HepG2 (cell line): ENCODE measurements around the gene SPECC1L. TPM values are rescaled to one million over a fixed set of nuclear protein-coding genes. Genes with fewer than 3 reads are reported as not detected.

Source experiments
- ATAC-seq: fragments of 200-7000 bp; cut with Tn5 transposase; 3 replicates; pipeline ENCODE4 v1.9.1; 2020; ENCODE audit warnings: mild to moderate bottlenecking, moderate library complexity
- BruUV-seq: library from RNA; stranded (reverse); fragments of 400-500 nt; replicated peaks from 2 replicates; lab custom pipeline; 2021; lab: Mats Ljungman, UMichigan
- CTCF ChIA-PET: fragments of 300-600 bp; formaldehyde crosslinking; extraction: SDS; loops from one replicate; lab custom pipeline; 2021; ENCODE audit warnings: low total read pairs, inconsistent platforms, low intra/inter-chr PET ratio; lab: Yijun Ruan, JAX
- POLR2A ChIA-PET: fragments of 350-600 bp; sonication (Branson Sonifier 250); formaldehyde crosslinking; loops from one replicate; lab custom pipeline; 2020; ENCODE audit warnings: antibody characterized with exemption, inconsistent platforms; lab: Yijun Ruan, JAX
- DNase-seq: peaks from one replicate; pipeline ENCODE4 v3.0.0-alpha.2; 2015; ENCODE audit warnings: low spot score
- FAIRE-seq: peaks from 3 replicates; lab custom pipeline; 2011; peaks lifted over from hg19 to GRCh38; lab: Jason Lieb, UNC
- H2AFZ ChIP-seq: one replicate; pipeline ENCODE4 v1.6.1; 2011; ENCODE audit warnings: low read length, inconsistent platforms
- H3K27ac ChIP-seq: fragments of 300-600 bp; 3 replicates; pipeline ENCODE4 v1.8.0; 2011; ENCODE audit warnings: mixed run types, mild to moderate bottlenecking, mixed read lengths, low read length, inconsistent platforms; ENCODE audit not compliant: insufficient read depth; ENCODE audit errors: extremely low read length
- H3K27me3 ChIP-seq, 2 experiments: fragments of 200-600 bp in 1 of 2; 2 replicates in 1 of 2; 3 replicates in 1 of 2; pipeline versions ENCODE4 v1.6.0 to v1.8.0; 2011; ENCODE audit warnings: low read length in 2 of 2, mild to moderate bottlenecking in 2 of 2, moderate library complexity in 2 of 2, inconsistent platforms in 1 of 2; ENCODE audit not compliant: insufficient read depth in 2 of 2, control insufficient read depth in 1 of 2
- H3K36me3 ChIP-seq, 2 experiments: fragments of 200-600 bp in 1 of 2; replicated peaks in 1 of 2; 2 replicates in 1 of 2; 3 replicates in 1 of 2; pipeline versions ENCODE4 v1.5.1 to v1.8.0; 2011; ENCODE audit warnings: low read length in 2 of 2, inconsistent platforms in 1 of 2; ENCODE audit not compliant: insufficient read depth in 2 of 2, control insufficient read depth in 1 of 2
- H3K4me1 ChIP-seq: 2 replicates; pipeline ENCODE4 v1.5.1; 2012; ENCODE audit warnings: low read length, inconsistent platforms; ENCODE audit not compliant: insufficient read depth
- H3K4me2 ChIP-seq: 2 replicates; pipeline ENCODE4 v1.6.0; 2011; ENCODE audit warnings: low read depth, low read length, inconsistent platforms
- H3K4me3 ChIP-seq, 3 experiments: fragments of 200-600 bp in 1 of 3; sonication (generic), shearing (Covaris generic) in 1 of 3; replicated peaks in 1 of 3; 2 replicates each; pipeline ENCODE4 v1.5.1; 2011 to 2016; ENCODE audit warnings: low read length in 3 of 3, inconsistent platforms in 2 of 3, low read depth in 2 of 3, mild to moderate bottlenecking in 2 of 3, control low read depth in 1 of 3, mixed read lengths in 1 of 3; ENCODE audit not compliant: insufficient read depth in 1 of 3
- H3K79me2 ChIP-seq: one replicate; pipeline ENCODE4 v1.6.1; 2011; ENCODE audit warnings: low read length, inconsistent platforms; ENCODE audit not compliant: insufficient read depth
- H3K9ac ChIP-seq: 2 replicates; pipeline ENCODE4 v1.6.0; 2011; ENCODE audit warnings: mild to moderate bottlenecking, low read depth, low read length, inconsistent platforms; ENCODE audit not compliant: insufficient read depth
- H3K9me3 ChIP-seq: 2 replicates; pipeline ENCODE4 v1.5.1; 2012; ENCODE audit warnings: mild to moderate bottlenecking, low read length
- H4K20me1 ChIP-seq: 2 replicates; pipeline ENCODE4 v1.6.0; 2011; ENCODE audit warnings: inconsistent platforms, mild to moderate bottlenecking, low read length, moderate library complexity; ENCODE audit not compliant: insufficient read depth
- HNF1A ChIP-seq, 2 experiments: sonication (generic) in 1 of 2; formaldehyde crosslinking in 1 of 2; IDR thresholded peaks; 2 replicates each; pipeline versions ENCODE4 v1.4.0 to v1.6.1; 2016 to 2020; ENCODE audit warnings: borderline replicate concordance in 1 of 2, low read depth in 1 of 2, mild to moderate bottlenecking in 1 of 2, missing genetic modification reagents in 1 of 2
- HNRNPK ChIP-seq: fragments of 200-400 bp; formaldehyde crosslinking; IDR thresholded peaks from 2 replicates; pipeline ENCODE4 v1.6.1; 2018; ENCODE audit warnings: low read length, low read depth, moderate library complexity, mild to moderate bottlenecking; ENCODE audit not compliant: poor library complexity, severe bottlenecking
- HNRNPL ChIP-seq: fragments of 200-400 bp; formaldehyde crosslinking; IDR thresholded peaks from 2 replicates; pipeline ENCODE4 v1.6.1; 2017; ENCODE audit warnings: mild to moderate bottlenecking, low read depth, low read length
- JARID2 ChIP-seq: sonication (generic); formaldehyde crosslinking; IDR thresholded peaks from 2 replicates; pipeline ENCODE4 v1.8.1; 2023; ENCODE audit warnings: missing genetic modification reagents, inconsistent platforms; ENCODE audit not compliant: insufficient replicate concordance
- ZMAT3 ChIP-seq: sonication (generic); formaldehyde crosslinking; conservative IDR thresholded peaks from 2 replicates; pipeline ENCODE4 v1.7.0; 2021; ENCODE audit warnings: missing genetic modification reagents
- WGBS: methylation state at CpG from one replicate; pipeline ENCODE4 v1.1.6; 2017; ENCODE audit warnings: low lambda C conversion rate; 5-methylcytosine and 5-hydroxymethylcytosine counted together
- in situ Hi-C: cut with HindIII; loops from 2 replicates; pipeline ENCODE4 v1.10.0; 2017; ENCODE audit warnings: low pct_unique_long_range_greater_than_20kb; ENCODE audit not compliant: extremely low pct_ligation_motif_present
- intact Hi-C: fragments of 100-400 bp; cut with micrococcal nuclease; formaldehyde crosslinking; loops from one replicate; pipeline ENCODE4 v1.10.0; 2022; ENCODE audit not compliant: unreplicated experiment
- polyA plus RNA-seq, 8 experiments: library from polyadenylated mRNA; depleted of rRNA in 3 of 8; stranded (reverse) in 7 of 8; unstranded in 1 of 8; fragments of >200 nt; fragmentation: Illumina TruSeq in 4 of 8; extraction: Trizol in 4 of 8; gene quantifications; 2 replicates each; pipeline versions ENCODE4 v1.2.1 to v1.2.3, GENCODE V29; 2011 to 2016; ENCODE audit warnings: low read depth in 4 of 8, missing spikeins in 1 of 8, mixed read lengths in 1 of 8; ENCODE audit not compliant: insufficient read depth in 1 of 8
- total RNA-seq, 5 experiments: library from RNA; depleted of rRNA; stranded (reverse); fragments of >200 nt; fragmentation: Illumina TruSeq; extraction: Trizol; gene quantifications; 2 replicates each; pipeline ENCODE4 v1.2.3, GENCODE V29; 2016; ENCODE audit warnings: low read depth in 1 of 5
- TF ChIP-seq, protein P1 (sequence below): sonication (generic); formaldehyde crosslinking; IDR thresholded peaks from 2 replicates; pipeline ENCODE4 v1.4.0; 2020; ENCODE audit warnings: missing genetic modification reagents

The SPECC1L gene
- total and polyA plus RNA-seq, 2 of the 13 experiments (the other 11 are each of a cell fraction or from before 2014, with no cell fraction given) = 14.1 to 30.3 TPM

GRCh38 chr22:24424901-24425775 lies 154.5 kb downstream of the SPECC1L start:
- CTCF ChIA-PET = interaction anchor here (2.4 to 5.7 kb wide), 2 partner anchors 97 to 100 kb away, joined by 15 to 59 read pairs; no protein-coding TSS in a partner anchor
- DNase-seq = no peak
- Histone ChIP-seq H3K4me1 (peaks cover 33% of the 10 kb centered on the region), H3K4me3 (peak overlapping the region; percentile 68 to 79 (median 71)), H3K9me3 (no peaks in the 10 kb centered on the region)
- TF ChIP-seq HNRNPL (0 out of 2 replicates have a peak, but pooled peaks have one; percentile 45), JARID2 (CRISPR knock-in tag) (no peak), HNF1A (IDR thresholded peaks at IDR 0.05; ENCODE audit: low read depth) (no peak), HNF1A (CRISPR knock-in tag; IDR thresholded peaks at IDR 0.05; ENCODE audit: borderline replicate concordance) (no peak), ZMAT3 (CRISPR knock-in tag) (0 out of 2 replicates have a peak, but pooled peaks have one; percentile 5), HNRNPK (peak; percentile 27)
- TF ChIP-seq, protein P1, sequence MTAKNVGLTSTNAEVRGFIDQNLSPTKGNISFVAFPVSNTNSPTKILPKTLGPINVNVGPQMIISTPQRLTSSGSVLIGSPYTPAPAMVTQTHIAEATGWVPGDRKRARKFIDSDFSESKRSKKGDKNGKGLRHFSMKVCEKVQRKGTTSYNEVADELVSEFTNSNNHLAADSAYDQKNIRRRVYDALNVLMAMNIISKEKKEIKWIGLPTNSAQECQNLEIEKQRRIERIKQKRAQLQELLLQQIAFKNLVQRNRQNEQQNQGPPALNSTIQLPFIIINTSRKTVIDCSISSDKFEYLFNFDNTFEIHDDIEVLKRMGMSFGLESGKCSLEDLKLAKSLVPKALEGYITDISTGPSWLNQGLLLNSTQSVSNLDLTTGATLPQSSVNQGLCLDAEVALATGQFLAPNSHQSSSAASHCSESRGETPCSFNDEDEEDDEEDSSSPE (CRISPR knock-in tag) = 0 out of 2 replicates have a peak, but pooled peaks have one; percentile 0
- TF ChIP-seq, all 625 proteins: peak for 4
- H3K4me2 ChIP-seq = peak overlapping the region; percentile 76
- BruUV-seq = no TSS peak
- H4K20me1 ChIP-seq = no peaks in the 10 kb centered on the region
- 66% methylated on average over 11 of the region's 32 CpGs for WGBS
- H2AFZ ChIP-seq = no peak overlapping the region
- no peak for FAIRE-seq
- ATAC-seq = no peak
- no peak overlapping the region for H3K27ac ChIP-seq
- no peaks in the 10 kb centered on the region for H3K36me3 ChIP-seq
- peaks cover 0 to 4% of the 10 kb centered on the region in 2 experiments; a peak in 2 of 5 replicates for H3K27me3 ChIP-seq
- POLR2A ChIA-PET = interaction anchor here (0.8 to 1.2 kb wide), 3 partner anchors 75 to 81 kb away, joined by 3 to 5 read pairs (median 5); no protein-coding TSS in a partner anchor
- intact Hi-C loops = loop anchor here (5.0 kb wide), 1 partner anchor 77 kb away; no protein-coding TSS in a partner anchor
- H3K9ac ChIP-seq = peak overlapping the region; percentile 59
- in situ Hi-C loops = loop anchor here (5.0 kb wide), 1 partner anchor 97 kb away; no protein-coding TSS in a partner anchor
- no peaks in the 10 kb centered on the region for H3K79me2 ChIP-seq
